ENCODE data around the gene OFD1. TPM values are rescaled to one million over a fixed set of nuclear protein-coding genes. Genes with fewer than 3 reads are reported as not detected.

Gene OFD1
- polyA plus RNA-seq (2012; ENCODE audit: insufficient read depth, insufficient read length, low read depth): 12.4 TPM

GRCh38 chrX:13734278-13735172 lies at the start of gene OFD1, which contains the start of gene TRAPPC2:
TSS of gene OFD1 (plus strand) at chrX:13734748. CDS start at chrX:13735072, 324 bp downstream.
TSS of gene TRAPPC2 (minus strand) at chrX:13734620. CDS start at chrX:13719963, 14,657 bp downstream.
- no peaks in the 10 kb centered on the region for H3K4me1 ChIP-seq
- H3K36me3 ChIP-seq: no peaks in the 10 kb centered on the region
- DNase-seq: peak; percentile 89

GRCh38 chrX:13685126-13685763 lies 49.3 kb upstream of the OFD1 start:
- no peaks in the 10 kb centered on the region for H3K27me3 ChIP-seq
- no peak overlapping the region for H3K4me3 ChIP-seq (ENCODE audit: low read depth, low read length)
- no peaks in the 10 kb centered on the region for H3K9me3 ChIP-seq
- no peak for TF ChIP-seq CTCF (IDR thresholded peaks at IDR 0.05; ENCODE audit: low read depth, low read length)
- no peaks in the 10 kb centered on the region for H3K4me1 ChIP-seq
- DNase-seq: no peak
- H3K36me3 ChIP-seq: no peaks in the 10 kb centered on the region

More at GRCh38 chrX:13734278-13735172, at the start of gene OFD1, which contains the start of gene TRAPPC2:
- Histone ChIP-seq H3K27me3 (no peaks in the 10 kb centered on the region), H3K9me3 (no peaks in the 10 kb centered on the region), H3K4me3 (ENCODE audit: low read depth, low read length) (peak within 1 kb of the TSS; percentile 91)
- no peak for TF ChIP-seq CTCF (IDR thresholded peaks at IDR 0.05; ENCODE audit: low read depth, low read length)

- H3K9me3 ChIP-seq: no peaks in the 10 kb centered on the region
- no peaks in the 10 kb centered on the region for H3K27me3 ChIP-seq
- no peak overlapping the region for H3K4me3 ChIP-seq (ENCODE audit: low read depth, low read length)
- no peak for TF ChIP-seq CTCF (IDR thresholded peaks at IDR 0.05; ENCODE audit: low read depth, low read length)
- no peak for DNase-seq
- H3K36me3 ChIP-seq: no peaks in the 10 kb centered on the region
- H3K4me1 ChIP-seq: no peaks in the 10 kb centered on the region
Observed at GRCh38 chrX:13687203-13687602, 47.3 kb upstream of the OFD1 start.

GRCh38 chrX:13688384-13688957 lies 46.1 kb upstream of the OFD1 start:
- Histone ChIP-seq H3K4me1 (peaks cover 5% of the 10 kb centered on the region; the same call in 1 of the 2 replicates), H3K4me3 (ENCODE audit: low read depth, low read length) (peak overlapping the region; percentile 85), H3K27me3 (no peaks in the 10 kb centered on the region), H3K36me3 (no peaks in the 10 kb centered on the region), H3K9me3 (no peaks in the 10 kb centered on the region)
- no peak for TF ChIP-seq CTCF (IDR thresholded peaks at IDR 0.05; ENCODE audit: low read depth, low read length)
- no peak for DNase-seq

GRCh38 chrX:13688958-13689740 lies 45.4 kb upstream of the OFD1 start, which contains the start of gene RAB9A:
TSS of gene RAB9A (plus strand) at chrX:13689128. CDS start at chrX:13708747, 19,619 bp downstream.
- Histone ChIP-seq H3K4me1 (peaks cover 5% of the 10 kb centered on the region; the same call in 1 of the 2 replicates), H3K9me3 (no peaks in the 10 kb centered on the region), H3K4me3 (ENCODE audit: low read depth, low read length) (peak within 1 kb of the TSS; percentile 85), H3K27me3 (no peaks in the 10 kb centered on the region), H3K36me3 (no peaks in the 10 kb centered on the region)
- DNase-seq: peak; percentile 88
- TF ChIP-seq CTCF (IDR thresholded peaks at IDR 0.05; ENCODE audit: low read depth, low read length): no peak
